Peyer's patch (tissue), 4 donors: ENCODE measurements around the gene SLC6A1.

Experiments used
- CTCF ChIP-seq, 6 experiments: fragments of 450-650 bp in 4 of 6; fragments of 200-600 bp in 2 of 6; sonication (generic) in 1 of 6; IDR thresholded peaks; one replicate each; pipeline ENCODE4 v1.5.1; 2017 to 2019; ENCODE audit warnings: antibody characterized with exemption in 6 of 6, mild to moderate bottlenecking in 3 of 6, moderate library complexity in 1 of 6
- POLR2A ChIP-seq, 2 donors: fragments of 450-650 bp; IDR thresholded peaks; one replicate each; pipeline ENCODE4 v1.5.1; 2017; ENCODE audit warnings: antibody characterized with exemption in 2 of 2, mild to moderate bottlenecking in 2 of 2, moderate library complexity in 2 of 2

GRCh38 chr3:11057655-11058054, 65.1 kb downstream of the SLC6A1 start:
- no peak for TF ChIP-seq CTCF (IDR thresholded peaks at IDR 0.05)
- no peak for TF ChIP-seq POLR2A (IDR thresholded peaks at IDR 0.05)
